Nephron progenitor cell (in vitro differentiated cells): ENCODE data around the gene SYNE3.

Experiments
- DNase-seq: peaks from one replicate; pipeline ENCODE4 v3.0.0; 2021
- H3K27ac Mint-ChIP-seq: 2 replicates; pipeline ENCODE4 v1.8.0; 2021; ENCODE audit warnings: mild to moderate bottlenecking, moderate library complexity, mixed read lengths
- H3K27me3 Mint-ChIP-seq: 2 replicates; pipeline ENCODE4 v1.8.0; 2021; ENCODE audit warnings: mild to moderate bottlenecking, low read depth, mixed read lengths; ENCODE audit not compliant: poor library complexity
- H3K36me3 Mint-ChIP-seq: 2 replicates; pipeline ENCODE4 v1.8.0; 2021; ENCODE audit warnings: low read depth, mixed read lengths
- H3K4me1 Mint-ChIP-seq: 2 replicates; pipeline ENCODE4 v1.8.0; 2021; ENCODE audit warnings: mixed read lengths
- H3K4me3 Mint-ChIP-seq: 2 replicates; pipeline ENCODE4 v1.8.0; 2021; ENCODE audit warnings: mild to moderate bottlenecking, moderate library complexity, mixed read lengths
- H3K9me3 Mint-ChIP-seq: 2 replicates; pipeline ENCODE4 v1.8.0; 2021; ENCODE audit warnings: mild to moderate bottlenecking, moderate library complexity, mixed read lengths
- CTCF ChIP-seq: fragments of 200-600 bp; sonication (generic); IDR thresholded peaks from 2 replicates; pipeline ENCODE4 v1.5.0; 2021; ENCODE audit warnings: antibody characterized with exemption

The SYNE3 gene

GRCh38 chr14:95478818-95479217 is 37.6 kb downstream of the SYNE3 start:
- Mint-ChIP-seq H3K27ac (no peak overlapping the region), H3K4me1 (peaks cover 40% of the 10 kb centered on the region), H3K9me3 (no peaks in the 10 kb centered on the region), H3K27me3 (peaks cover 7% of the 10 kb centered on the region), H3K36me3 (no peaks in the 10 kb centered on the region), H3K4me3 (no peak overlapping the region)
- no peak for DNase-seq
- TF ChIP-seq CTCF = no peak

GRCh38 chr14:95478309-95478708 is 38.1 kb downstream of the SYNE3 start:
- no peak for TF ChIP-seq CTCF
- no peaks in the 10 kb centered on the region for H3K9me3 Mint-ChIP-seq
- H3K27me3 Mint-ChIP-seq = peaks cover 7% of the 10 kb centered on the region
- H3K4me1 Mint-ChIP-seq = peaks cover 42% of the 10 kb centered on the region
- no peaks in the 10 kb centered on the region for H3K36me3 Mint-ChIP-seq
- H3K27ac Mint-ChIP-seq = no peak overlapping the region
- DNase-seq = no peak
- no peak overlapping the region for H3K4me3 Mint-ChIP-seq

DNA sequence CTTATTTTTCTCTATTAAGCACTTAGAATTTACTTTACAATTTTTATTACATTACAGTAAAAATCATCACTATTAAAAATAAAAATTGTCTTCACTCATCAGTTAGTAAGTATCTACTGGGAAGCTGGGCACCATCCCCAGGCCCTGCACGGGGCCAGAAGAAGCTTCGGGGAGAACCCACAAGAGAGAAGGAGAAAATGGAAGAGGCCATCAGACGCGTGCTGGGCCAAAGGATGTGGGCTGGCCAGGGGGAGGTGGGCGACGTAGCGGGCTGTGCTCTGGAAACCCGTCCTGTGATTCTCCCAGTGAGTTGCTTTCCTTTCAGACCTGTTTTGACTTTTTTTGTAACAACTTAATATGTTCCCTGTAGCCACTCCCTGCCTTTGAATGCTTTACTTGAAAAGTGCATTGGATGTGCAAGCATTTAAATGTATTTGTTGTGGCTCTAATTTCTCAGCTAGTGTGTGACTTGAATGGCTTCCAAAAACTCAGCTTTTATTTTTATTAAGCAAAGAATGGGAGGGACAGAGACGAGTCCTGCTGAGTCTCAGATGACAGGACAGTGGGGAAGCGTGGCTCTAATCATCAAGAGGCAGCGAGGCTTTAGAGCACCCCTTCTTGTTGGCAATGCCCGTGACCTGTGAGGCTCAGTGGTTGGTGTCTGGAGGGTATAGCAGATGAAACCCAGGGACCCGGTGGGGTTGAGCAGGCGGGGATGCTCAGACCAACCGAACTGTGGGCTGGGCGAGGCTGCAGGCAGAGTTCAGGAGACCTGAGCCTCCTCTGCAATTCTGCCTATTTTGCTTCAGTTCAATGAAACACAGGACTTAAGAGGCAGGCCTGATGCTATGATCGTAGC is 38.8 kb downstream of the SYNE3 start:
- Mint-ChIP-seq H3K4me3 (no peak overlapping the region), H3K27me3 (peaks cover 7% of the 10 kb centered on the region), H3K9me3 (no peaks in the 10 kb centered on the region), H3K4me1 (peaks cover 46% of the 10 kb centered on the region), H3K36me3 (no peaks in the 10 kb centered on the region), H3K27ac (peak overlapping the region; percentile 48)
- DNase-seq = no peak
- no peak for TF ChIP-seq CTCF

DNA sequence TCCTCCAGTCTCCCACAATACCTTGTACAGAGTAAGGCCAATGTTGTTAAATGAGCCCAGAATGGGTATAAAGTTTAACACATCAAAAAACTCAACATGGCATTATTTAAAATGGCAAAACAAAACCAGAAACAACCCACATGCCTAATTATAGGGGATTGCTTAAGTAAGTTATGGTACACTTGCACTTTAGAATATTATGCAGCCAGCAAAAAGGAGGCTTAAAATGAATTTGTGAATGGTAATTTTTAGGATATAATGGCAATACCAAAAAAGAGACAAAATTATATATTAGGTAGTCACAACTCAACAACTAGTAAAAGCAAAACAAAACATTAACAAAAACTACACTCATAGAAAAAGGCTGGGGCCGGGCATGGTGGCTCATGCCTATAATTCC is 39.7 kb downstream of the SYNE3 start:
- no peak for TF ChIP-seq CTCF
- Mint-ChIP-seq H3K27me3 (peaks cover 11% of the 10 kb centered on the region), H3K27ac (no peak overlapping the region), H3K4me1 (peaks cover 53% of the 10 kb centered on the region), H3K36me3 (no peaks in the 10 kb centered on the region), H3K4me3 (no peak overlapping the region), H3K9me3 (no peaks in the 10 kb centered on the region)
- DNase-seq = no peak

DNA sequence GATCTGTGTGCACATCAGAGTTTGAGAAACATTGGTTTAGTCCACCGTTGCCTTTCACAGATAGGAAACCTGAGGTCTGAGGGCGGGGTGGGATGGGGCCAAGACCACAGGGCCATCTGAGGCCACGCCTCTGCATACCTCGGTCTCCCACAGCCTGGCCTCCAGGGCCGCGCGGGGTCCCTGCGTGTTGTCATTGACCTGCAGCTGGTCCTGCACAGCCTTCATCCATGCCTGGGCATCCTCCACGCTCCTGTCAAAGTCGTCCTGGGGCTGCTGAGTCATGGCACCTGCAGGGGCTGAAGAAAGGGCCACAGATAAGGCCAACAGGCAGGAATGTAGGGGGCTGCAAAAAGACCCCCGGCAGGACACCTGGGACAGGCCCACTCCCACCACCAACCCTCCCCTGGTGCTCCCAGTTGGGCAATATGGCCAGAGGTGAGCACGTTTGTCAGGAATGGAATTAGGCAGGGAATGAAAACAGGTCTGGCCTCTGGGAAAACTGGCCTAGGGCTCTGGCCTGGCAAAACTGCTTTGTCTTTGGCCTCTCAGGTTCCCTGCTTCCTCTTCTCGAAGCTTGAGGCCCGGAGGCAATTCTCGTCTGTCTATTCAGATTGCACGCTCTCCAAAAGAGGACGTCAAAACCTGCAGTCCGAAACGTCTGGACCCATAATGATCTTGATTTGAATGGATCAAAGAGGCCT is 40.8 kb downstream of the SYNE3 start:
- Mint-ChIP-seq H3K27ac (peak overlapping the region; percentile 68), H3K9me3 (no peaks in the 10 kb centered on the region), H3K27me3 (peaks cover 10% of the 10 kb centered on the region), H3K4me3 (no peak overlapping the region), H3K36me3 (no peaks in the 10 kb centered on the region), H3K4me1 (peaks cover 51% of the 10 kb centered on the region)
- TF ChIP-seq CTCF = no peak
- no peak for DNase-seq
